ENCODE data around the gene GLIS1. TPM values are rescaled to one million over a fixed set of nuclear protein-coding genes. Genes with fewer than 3 reads are reported as not detected.

Gene GLIS1
- total and polyA plus RNA-seq, 2 experiments from 2014 or later, result 0.77 to 0.95 TPM

DNA sequence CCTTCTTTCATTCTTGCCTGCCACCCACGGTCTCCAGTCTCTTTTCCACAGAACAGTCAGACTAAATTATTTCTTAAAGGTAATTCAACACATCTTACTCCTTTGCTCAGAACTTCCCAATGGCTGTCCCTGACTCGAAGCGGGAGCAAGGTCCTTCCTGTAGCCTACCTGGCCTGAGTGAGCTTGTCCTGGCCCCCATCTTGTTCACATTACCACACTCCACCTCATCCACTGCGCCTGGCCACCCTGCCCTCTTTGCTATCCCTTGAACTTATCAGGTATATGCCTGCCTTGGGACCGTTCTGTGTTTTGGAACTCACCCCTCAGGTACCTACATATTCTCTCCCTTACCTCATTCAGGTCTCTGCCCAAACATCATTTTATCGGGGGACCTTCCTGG lies 13.3 kb upstream of the GLIS1 start:
- no peaks in the 10 kb centered on the region for H3K36me3 ChIP-seq
- H3K9me3 ChIP-seq (ENCODE audit: low read depth), result no peaks in the 10 kb centered on the region
- H3K27ac ChIP-seq, result no peak overlapping the region
- peaks cover 10% of the 10 kb centered on the region for H3K27me3 ChIP-seq
- TF ChIP-seq, protein P1, sequence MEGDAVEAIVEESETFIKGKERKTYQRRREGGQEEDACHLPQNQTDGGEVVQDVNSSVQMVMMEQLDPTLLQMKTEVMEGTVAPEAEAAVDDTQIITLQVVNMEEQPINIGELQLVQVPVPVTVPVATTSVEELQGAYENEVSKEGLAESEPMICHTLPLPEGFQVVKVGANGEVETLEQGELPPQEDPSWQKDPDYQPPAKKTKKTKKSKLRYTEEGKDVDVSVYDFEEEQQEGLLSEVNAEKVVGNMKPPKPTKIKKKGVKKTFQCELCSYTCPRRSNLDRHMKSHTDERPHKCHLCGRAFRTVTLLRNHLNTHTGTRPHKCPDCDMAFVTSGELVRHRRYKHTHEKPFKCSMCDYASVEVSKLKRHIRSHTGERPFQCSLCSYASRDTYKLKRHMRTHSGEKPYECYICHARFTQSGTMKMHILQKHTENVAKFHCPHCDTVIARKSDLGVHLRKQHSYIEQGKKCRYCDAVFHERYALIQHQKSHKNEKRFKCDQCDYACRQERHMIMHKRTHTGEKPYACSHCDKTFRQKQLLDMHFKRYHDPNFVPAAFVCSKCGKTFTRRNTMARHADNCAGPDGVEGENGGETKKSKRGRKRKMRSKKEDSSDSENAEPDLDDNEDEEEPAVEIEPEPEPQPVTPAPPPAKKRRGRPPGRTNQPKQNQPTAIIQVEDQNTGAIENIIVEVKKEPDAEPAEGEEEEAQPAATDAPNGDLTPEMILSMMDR (IDR thresholded peaks at IDR 0.05; ENCODE audit: low read depth, low read length), result no peak
- H3K4me1 ChIP-seq (ENCODE audit: low read depth), result no peaks in the 10 kb centered on the region
- no peak overlapping the region for H3K4me3 ChIP-seq
- no peak for DNase-seq (ENCODE audit: low read depth in 1 of 2, low spot score in 1 of 2)

- Histone ChIP-seq H3K27me3 (peaks cover 10% of the 10 kb centered on the region), H3K36me3 (no peaks in the 10 kb centered on the region), H3K9me3 (ENCODE audit: low read depth) (no peaks in the 10 kb centered on the region), H3K27ac (no peak overlapping the region), H3K4me3 (no peak overlapping the region), H3K4me1 (ENCODE audit: low read depth) (no peaks in the 10 kb centered on the region)
- TF ChIP-seq, protein P1 (IDR thresholded peaks at IDR 0.05; ENCODE audit: low read depth, low read length), result no peak
- DNase-seq (ENCODE audit: low read depth in 1 of 2, low spot score in 1 of 2), result no peak
Observed at GRCh38 chr1:53747841-53748240, 8.9 kb upstream of the GLIS1 start.

GRCh38 chr1:53740621-53741105 lies 1.7 kb upstream of the GLIS1 start:
- Histone ChIP-seq H3K27me3 (peaks cover 43% of the 10 kb centered on the region), H3K4me1 (ENCODE audit: low read depth) (no peaks in the 10 kb centered on the region), H3K9me3 (ENCODE audit: low read depth) (no peaks in the 10 kb centered on the region), H3K4me3 (no peak overlapping the region), H3K27ac (no peak overlapping the region), H3K36me3 (no peaks in the 10 kb centered on the region)
- peak in 1 of 2 donors; percentile 68 for DNase-seq (ENCODE audit: low read depth in 1 of 2, low spot score in 1 of 2)
- TF ChIP-seq, protein P1 (IDR thresholded peaks at IDR 0.05; ENCODE audit: low read depth, low read length), result no peak

GRCh38 chr1:53738205-53739108 lies 507 bp downstream of the GLIS1 start:
- peak in 1 of 2 donors; percentile 8 for DNase-seq (ENCODE audit: low read depth in 1 of 2, low spot score in 1 of 2)
- Histone ChIP-seq H3K27ac (no peak overlapping the region), H3K4me3 (peak overlapping the region; percentile 53), H3K4me1 (ENCODE audit: low read depth) (peaks cover 5% of the 10 kb centered on the region), H3K9me3 (ENCODE audit: low read depth) (no peaks in the 10 kb centered on the region), H3K36me3 (no peaks in the 10 kb centered on the region), H3K27me3 (peaks cover 43% of the 10 kb centered on the region)
- TF ChIP-seq, protein P1 (IDR thresholded peaks at IDR 0.05; ENCODE audit: low read depth, low read length), result no peak

- Histone ChIP-seq H3K27ac (no peak overlapping the region), H3K4me3 (peak overlapping the region; percentile 53), H3K36me3 (no peaks in the 10 kb centered on the region), H3K9me3 (ENCODE audit: low read depth) (no peaks in the 10 kb centered on the region), H3K27me3 (peaks cover 43% of the 10 kb centered on the region), H3K4me1 (ENCODE audit: low read depth) (peaks cover 5% of the 10 kb centered on the region)
- peak in 1 of 2 donors; percentile 43 for DNase-seq (ENCODE audit: low read depth in 1 of 2, low spot score in 1 of 2)
- TF ChIP-seq, protein P1 (IDR thresholded peaks at IDR 0.05; ENCODE audit: low read depth, low read length), result no peak
Observed at GRCh38 chr1:53737648-53738204, 1.2 kb downstream of the GLIS1 start.

Measured in cardiac muscle cell (in vitro differentiated cells and primary cell).